SH-SY5Y (cell line): ENCODE data around the gene TNFSF10.

Source experiments
- GATA2 ChIP-seq: IDR thresholded peaks from 2 replicates; pipeline ENCODE4 v1.6.1; 2011; ENCODE audit warnings: mild to moderate bottlenecking, low read depth, low read length
- GATA3 ChIP-seq: IDR thresholded peaks from 2 replicates; pipeline ENCODE4 v1.6.1; 2011; ENCODE audit warnings: low read depth, mild to moderate bottlenecking, low read length, moderate library complexity

DNA sequence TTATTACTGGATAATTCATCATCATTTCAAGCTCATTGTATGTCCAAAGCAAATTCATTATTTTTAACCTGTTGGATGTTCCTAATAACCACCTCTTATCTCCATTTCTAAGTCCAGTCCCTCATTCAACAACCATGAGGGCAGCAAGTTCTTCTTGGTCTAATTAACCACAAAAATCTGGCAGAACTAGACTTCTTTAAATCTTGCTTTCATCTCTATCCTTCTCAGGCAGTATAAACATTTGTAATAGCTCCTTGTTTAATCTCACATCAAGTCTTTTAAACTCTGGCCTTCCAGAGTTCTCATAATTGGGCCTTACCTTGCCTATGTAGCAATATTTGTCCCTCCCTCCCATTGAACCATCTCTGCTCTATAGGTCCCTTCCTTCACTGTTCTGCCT lies 57.9 kb downstream of the TNFSF10 start:
- no peak for TF ChIP-seq GATA2
- no peak for TF ChIP-seq GATA3
